Occipital lobe (tissue), 2 donors: ENCODE measurements around the gene ETS1. TPM values are rescaled to one million over a fixed set of nuclear protein-coding genes. Genes with fewer than 3 reads are reported as not detected.

ENCODE experiments used
- DNase-seq: peaks from one replicate; lab custom pipeline; 2025; lab: John Stamatoyannopoulos, UW
- total RNA-seq: library from RNA; depleted of rRNA; stranded (reverse); fragments of >200 nt; gene quantifications from one replicate; pipeline ENCODE4 v1.2.3, GENCODE V29; 2014

Gene ETS1, protein sequence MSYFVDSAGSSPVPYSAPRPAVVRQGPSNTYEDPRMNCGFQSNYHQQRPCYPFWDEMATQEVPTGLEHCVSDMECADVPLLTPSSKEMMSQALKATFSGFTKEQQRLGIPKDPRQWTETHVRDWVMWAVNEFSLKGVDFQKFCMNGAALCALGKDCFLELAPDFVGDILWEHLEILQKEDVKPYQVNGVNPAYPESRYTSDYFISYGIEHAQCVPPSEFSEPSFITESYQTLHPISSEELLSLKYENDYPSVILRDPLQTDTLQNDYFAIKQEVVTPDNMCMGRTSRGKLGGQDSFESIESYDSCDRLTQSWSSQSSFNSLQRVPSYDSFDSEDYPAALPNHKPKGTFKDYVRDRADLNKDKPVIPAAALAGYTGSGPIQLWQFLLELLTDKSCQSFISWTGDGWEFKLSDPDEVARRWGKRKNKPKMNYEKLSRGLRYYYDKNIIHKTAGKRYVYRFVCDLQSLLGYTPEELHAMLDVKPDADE
- total RNA-seq: 14.0 TPM

DNA sequence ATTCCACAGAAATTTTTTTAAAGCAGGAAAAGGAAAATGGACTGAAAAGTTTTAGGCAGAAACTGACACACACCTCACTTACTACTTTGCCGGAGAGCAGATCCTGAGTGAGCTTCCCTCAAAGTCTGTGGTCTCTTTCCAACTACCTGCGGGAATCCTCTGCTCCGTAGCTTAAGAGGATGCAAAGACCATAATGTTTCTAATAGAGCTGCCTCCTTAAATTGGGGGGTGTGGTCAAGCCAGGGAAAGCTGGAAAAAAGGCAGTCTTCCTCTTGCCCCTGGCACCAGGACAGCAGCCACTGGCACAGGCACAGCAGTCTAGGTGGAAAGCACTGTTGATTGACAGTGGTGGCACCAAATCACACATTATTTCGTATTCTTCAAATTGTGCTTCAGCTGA lies at the start of gene ETS1:
ETS1 (minus strand) TSS at position 144 of the 400 bp plus-strand sequence. CDS start 14,428 bp downstream, outside the sequence.
- no peak for DNase-seq

DNA sequence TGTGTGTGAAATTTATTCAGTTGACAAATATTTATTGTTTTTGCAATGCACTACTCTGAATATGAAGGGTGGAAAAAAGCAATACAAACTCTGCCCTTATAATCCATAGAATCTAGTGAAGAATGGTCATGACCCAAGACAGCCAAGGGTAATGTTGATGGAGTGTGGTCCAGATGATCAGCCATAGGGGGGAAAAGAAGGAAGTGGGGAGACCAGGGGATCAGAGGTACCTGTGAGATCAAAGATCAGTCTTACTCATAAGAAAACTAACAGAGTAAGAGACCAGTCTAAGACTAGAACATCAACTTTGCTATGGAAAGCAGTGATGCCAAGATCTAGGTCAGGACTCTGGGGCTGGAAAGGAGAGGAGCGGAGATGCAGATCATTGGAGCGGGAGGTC lies 47.0 kb upstream of the ETS1 start:
- no peak for DNase-seq

DNA sequence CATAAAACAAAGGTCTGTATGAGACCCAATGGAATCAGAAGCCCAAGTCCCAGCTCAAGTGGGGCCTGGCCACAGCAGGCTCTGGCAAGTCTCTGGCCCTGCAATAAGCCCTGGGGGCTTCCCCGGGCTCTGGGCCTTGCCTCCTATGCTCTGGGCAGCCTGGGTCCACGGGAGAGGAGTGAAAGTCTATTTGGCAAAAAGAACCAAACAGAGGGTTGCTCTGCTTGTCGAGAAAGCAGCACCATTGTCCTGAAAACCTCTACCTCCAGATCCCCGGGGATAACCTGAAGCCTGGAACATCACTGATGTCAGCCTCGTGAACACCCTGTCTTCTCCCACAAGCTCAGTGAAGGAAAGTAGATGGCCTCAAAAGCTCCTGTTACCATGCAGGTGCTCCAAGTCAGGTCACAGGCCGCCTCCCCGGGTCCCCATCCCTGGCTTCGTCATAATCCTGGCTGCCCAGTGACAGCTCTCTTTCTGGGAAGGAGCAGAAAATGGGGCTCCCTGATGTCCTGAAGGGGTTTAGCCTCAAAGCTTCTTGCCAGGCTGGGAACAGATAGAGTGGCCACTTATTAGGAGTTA lies 46.1 kb upstream of the ETS1 start:
- no peak for DNase-seq

DNA sequence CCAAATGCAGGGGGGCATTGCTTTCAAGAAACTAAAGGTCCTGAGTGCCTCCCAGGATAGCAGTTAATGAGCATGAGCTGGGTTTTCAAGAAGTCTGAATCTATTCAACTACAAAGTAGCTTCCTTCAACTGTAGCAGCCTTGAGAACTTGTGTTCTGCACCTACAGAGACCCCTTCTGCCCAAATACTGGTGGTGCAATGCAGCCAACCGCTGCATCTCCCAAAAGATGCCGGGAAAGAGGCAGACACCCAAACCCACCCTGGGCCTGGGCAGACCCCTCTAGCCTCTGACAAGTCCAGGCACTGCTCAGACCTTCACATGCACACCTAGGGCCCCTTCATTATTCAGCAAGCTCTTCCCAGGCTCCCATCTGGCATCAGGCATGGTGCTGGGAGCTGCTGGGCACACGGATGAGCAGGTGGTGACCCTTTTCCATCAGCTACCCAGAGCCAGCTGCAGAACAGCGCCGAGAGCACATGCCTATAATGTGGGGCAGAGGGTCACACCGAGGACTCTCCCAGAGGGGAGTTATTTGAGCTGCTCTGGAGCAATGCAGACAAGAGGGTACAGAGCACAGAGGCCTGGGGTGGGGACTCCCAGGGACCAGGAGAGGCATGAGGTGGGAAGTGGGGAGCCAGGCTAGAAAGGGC lies 44.9 kb upstream of the ETS1 start:
- DNase-seq: no peak

DNA sequence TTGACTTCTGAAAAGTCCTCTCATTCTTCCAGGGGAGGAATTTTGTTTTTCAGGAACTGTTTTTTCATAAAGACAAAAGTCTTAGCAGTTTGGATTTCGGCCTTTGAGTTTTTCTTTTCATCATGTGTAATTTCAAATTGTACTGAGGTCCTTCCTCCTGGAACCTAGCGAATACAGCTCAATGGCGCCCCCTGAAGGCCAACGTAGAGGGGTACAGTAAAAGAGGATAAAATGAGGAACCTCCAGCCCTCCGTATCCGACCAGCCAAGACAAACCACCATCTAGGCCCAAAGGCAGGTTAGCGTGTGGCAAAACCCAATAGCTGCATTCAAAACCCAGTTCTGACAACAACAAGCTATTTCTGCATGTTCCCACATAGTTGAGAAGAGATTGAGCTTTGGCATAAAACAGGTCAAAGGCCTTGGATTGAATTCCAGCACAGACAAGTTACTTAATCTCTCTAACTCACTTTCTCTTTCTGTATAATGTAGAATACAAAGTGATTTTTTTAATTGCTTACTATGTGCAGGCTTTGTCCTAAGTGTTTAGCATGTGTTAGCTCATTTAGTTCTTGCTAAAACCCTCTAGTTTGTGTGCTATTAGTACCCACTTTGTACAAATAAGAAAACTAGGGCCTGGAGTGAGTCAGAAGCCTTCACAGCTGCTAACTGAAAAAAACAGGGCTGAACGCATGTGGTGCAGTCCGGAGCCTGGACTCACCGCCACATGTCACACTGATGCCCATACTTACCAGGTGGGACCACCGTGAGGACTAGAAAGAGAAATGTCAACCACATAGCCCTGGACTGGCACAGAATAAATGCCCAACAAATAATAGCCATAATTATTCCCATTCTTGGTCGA lies 43.2 kb upstream of the ETS1 start:
- DNase-seq: peak; percentile 49

DNA sequence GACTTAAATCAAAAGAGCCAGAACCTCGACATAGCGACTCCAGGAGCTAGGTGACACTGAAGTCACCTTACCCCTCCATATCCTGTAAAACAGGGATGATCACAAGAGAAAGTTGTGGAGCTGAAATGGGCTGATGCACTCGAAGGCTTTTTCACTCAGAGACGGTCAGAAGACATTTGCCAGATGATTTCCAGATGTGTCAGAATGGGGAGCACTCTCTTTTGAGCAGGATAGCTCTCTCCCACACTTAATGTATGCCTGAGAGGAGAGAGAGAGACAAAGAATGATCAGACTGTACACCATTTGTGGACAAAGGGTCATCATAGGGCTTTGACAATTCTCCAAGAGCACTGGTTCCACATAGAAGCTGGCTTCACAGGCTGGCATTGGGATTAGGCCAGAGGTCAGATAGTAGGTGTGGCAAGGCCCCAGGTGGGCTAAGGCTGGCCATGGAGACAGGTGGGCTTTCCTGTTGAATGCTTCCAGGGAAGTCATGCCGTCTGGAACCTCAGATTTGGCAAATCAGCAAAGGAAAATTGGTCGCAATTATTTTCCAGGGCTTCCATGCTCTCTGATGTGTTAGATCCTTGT lies 42.3 kb upstream of the ETS1 start:
- no peak for DNase-seq

DNA sequence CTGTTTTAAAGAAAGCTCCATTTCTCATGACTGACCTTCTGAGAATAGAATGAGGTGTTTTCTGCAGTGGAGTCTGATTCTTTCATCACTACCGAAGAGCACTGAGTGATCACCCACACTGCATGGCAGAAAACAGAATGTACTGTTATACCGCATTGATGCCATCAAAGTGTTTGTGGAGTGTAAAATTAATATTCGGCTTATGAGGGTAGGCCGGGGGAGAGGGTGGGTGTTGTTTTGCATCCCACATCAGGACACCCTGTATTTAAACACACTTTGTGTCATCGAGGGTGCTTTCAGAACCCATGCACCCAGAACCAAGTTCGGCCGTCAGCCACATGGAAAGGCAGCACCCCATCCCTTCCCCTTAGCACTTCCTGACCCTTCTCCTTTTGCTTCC lies 41.3 kb upstream of the ETS1 start:
- DNase-seq: no peak

DNA sequence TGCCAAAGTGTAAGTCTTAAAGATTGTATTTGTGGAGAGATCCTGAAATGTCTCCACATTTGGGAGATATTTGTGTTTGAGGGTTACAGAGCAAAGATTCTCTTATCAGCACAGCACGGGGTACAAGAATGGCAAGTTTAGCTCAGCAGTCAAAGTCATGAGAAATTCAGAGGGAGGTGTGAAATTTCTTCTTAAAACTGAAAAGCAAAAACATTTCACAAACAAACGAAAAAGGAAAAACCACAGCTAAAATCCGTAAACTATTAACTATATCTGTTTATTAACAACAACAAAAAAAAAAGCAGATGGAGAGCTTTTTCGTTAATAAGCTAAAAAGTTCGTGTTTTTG lies 40.9 kb upstream of the ETS1 start:
- no peak for DNase-seq

DNA sequence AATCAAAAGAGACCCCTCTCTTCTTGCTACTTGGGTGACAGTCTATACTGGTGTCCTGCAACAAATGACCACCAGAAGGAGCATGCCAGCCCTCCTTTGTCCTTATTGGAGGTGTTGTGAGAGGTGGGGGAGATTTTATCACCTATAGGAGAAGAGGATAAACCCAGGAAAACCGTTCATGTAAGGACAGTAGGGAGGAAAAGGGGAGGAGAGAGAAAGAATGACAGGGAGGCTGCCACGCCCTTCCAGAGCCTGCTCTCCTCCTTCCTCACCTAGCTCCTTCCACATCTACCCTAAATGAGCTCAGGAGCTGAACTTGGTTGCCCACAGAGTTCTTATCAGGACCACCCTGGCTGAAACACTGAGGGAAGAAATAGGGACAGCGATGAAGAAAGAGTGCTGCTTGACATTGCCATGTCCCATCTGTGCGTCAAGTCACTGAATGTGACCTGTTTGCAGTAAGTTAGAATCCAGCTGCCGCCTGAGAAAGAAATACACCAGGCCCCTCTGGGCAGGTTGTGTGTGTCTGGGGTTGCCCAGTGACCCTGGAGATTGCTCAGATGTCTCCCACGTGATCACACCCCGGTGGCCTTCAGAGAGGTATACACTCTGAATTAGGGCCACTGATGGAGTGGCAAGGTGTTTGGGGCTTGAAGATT lies 40.4 kb upstream of the ETS1 start:
- no peak for DNase-seq

DNA sequence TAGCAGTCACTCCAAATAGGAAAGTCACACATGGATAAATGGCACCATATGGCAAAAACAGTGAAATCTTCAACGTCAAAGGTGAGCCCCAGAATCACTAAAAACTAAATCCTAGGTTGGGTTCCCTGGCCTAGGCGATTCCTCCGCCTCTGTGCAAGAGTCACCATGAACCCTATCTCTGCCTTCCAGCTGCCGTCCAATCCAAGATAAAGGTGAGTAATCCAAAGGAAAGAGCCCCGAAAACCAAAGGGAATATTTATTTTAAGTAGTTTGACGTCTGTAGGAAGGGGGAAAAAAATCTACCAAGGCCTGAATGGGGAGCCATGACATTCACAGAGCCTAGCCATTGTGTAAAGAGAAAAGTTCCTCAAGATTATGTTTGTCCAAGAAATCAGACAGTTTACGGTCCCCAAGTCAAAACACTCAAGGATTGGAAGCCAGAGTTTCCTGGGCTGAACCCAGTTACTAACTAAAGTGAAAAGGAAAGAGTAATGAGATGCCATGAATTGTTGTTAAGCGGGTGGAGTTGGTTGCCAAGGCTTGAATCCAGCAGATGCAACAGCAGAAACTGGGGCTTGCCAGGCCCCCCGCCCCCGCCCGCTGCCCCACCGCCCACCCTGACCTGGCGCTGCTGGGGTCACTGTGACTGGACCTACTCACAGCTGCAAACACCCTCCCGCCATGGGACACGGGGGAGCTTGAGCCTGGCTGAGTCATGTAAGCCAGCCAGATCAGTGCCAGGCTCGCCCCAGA lies 39.7 kb upstream of the ETS1 start:
- no peak for DNase-seq

DNA sequence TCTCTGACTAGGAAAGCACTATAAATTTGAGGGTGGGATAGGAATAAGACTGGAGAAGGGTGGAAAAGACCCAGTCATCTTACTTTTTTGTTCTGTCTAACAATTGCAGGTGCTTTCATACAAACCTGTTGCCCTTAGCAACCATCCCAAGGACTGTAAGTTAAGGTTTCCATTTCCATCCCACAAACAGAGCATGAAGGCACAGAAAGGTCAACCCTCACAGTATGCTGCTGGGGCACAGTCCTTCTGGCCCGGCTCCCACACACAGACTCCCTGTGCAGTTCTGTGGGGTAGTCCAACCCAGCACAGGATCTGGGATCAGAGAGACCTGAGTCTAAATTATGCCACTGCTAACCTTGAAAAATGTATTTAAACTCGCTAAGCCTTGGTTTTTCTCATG lies 38.4 kb upstream of the ETS1 start:
- no peak for DNase-seq

DNA sequence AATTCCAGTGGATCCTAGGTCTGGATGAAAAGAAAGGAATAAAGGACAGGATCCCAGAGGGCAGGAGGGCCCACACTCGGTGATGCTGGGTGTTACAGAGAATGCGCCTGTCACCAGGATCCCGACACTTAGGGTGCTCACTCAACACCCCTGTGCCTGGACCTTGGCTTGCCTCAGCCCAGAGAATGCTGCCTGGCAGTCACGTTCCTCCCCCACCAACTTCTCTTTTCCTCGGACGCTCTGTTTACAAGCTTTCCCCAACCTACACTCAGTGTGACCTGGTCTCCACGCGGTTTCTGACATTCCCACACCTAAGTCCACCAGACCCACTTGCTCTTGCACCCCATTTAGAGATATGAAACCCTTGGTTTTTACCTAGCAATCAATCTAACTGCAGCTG lies 38.0 kb upstream of the ETS1 start:
- DNase-seq: no peak

DNA sequence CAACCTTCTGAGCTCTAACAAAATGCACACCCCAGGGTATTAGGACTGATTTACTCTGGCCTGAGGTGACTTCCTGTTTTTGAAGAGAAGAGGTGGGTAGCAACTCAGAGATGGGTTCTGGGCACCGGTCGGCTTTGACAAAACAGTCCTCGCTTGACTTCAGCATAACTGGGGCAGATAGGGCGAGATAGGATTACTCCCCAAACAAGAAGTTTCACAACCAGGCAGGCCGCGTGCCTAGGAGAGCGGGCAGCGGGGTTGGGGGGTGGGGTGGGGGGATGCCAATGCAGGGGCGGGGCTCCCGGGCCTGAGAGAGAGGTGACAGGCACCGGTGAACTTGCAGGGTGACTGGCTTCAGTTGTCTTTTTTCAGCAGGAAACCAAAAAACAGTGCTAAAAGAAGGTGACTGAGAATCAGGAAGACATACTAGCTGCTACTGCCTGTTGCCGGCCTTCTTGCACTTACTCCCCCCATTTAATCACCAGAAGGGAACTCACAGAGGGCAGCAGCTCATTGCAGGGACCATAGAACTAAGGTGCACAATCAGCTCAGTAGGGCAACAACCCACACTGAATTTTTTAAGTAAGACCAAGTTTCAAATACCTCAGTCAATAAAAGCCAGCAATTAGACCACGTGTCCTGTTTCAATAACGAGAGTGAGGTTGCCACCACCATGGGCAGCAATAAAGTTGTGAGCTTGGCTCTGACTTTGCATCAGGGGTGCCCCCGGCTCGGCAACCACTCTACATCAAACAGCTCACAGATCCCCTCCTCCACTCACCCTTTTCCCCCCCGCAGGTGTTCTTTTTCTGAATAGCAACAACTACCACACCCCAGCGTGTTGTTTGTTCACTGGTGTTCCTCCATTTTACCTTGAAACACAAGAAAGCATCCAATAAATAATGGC lies 37.2 kb upstream of the ETS1 start:
- no peak for DNase-seq

DNA sequence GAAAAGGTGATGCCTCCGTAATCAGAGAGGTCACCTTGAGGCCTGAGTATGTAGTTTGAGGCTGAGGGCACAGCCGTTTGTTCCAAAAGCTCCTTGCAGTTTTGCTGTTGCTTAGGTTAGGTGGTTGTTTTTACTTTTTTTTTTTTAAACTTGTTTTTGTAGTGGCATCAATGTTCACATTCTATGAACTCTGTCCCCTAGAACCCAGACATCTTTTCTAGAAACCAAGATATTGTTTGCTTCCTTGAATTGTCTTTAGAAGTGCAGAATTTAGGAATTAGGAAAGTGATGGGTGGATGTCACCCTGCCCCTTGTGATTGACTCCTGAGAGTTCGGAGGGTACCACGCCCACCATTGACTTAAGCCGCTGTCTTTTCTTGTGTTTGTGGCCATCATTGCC lies 35.7 kb upstream of the ETS1 start:
- DNase-seq: no peak

DNA sequence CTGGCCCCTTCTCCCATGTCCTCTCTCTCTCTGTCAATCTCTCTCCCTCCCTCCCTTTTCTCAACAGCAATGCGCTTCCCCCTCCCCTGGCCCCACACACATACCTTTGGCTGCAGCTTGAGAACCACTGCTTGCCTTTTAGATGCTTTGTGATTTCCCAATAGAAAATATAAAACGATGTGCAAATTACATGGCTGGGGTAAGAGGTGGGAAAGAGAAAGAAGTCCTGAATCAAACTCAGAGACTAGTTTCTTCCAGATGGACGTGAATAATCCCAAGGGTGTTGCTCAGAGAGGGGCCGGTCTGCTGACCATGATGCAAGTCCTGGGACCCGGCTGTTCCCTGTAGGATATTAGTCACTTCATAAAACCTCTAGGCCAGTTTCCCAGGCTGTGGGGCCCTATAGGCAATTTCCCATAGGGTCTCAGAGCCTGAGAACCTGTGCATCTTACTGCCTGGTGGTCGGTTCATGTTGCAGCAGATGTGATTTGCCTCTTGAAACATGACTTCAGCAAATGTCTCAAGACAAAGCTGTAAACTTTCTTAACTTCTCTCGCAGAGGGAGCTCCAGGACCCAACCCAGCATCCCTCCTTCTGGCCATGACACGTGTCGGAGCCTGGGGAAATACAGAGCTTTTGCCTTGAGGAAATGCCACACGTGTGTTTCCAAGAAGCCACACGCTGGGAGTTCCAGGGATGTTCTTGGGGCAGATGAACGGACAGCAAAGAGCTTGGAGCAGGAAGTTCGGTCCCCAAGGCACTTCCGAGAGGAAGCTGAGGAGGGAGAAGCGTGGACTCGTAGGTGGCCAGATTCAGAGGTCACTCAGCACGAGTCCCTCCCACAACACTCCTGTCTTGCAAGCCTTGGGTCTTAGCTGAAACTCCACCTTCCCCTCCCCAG lies 34.5 kb upstream of the ETS1 start:
- no peak for DNase-seq

DNA sequence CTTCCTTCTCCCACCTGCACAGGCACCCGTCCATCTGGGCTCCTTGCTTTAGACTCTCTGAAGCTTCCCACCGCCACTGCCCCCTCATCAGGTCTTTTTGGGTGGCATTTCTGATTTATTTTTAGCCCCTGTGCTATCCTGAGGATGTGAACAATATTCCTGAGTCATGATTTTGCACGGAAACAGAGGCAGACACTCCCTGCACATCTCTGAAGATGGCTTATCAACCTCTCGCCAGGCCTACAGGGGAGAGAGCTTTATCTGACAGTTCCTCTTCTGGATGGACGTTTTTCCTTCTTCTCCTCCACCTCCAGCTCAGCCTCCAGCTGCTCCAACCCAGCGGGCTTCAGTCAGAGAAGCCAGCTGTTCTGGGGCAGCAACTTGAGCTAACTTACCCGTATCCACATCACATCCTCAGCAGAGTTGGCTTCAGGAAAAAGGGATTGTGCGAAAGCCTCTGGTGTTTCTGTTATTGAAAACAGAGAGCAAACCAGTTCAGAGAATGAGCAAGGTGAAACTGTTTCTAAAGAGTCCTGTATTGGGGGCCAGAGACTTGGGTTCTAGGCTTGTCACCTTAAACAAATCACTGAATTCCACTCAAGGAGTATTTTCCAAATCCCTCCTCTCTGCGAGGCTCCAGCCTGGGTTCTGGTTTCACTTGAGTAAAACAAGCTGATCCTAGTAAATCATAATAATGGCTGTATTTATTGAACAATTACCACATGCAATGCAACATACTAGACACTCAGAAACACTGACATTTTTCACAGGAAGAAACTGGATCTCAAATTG lies 33.1 kb upstream of the ETS1 start:
- no peak for DNase-seq
